ENCODE measurements around the gene EXOC6.
A peak's percentile ranks its signal among the peaks of the same experiment; 100 is the strongest.

The EXOC6 gene

DNA sequence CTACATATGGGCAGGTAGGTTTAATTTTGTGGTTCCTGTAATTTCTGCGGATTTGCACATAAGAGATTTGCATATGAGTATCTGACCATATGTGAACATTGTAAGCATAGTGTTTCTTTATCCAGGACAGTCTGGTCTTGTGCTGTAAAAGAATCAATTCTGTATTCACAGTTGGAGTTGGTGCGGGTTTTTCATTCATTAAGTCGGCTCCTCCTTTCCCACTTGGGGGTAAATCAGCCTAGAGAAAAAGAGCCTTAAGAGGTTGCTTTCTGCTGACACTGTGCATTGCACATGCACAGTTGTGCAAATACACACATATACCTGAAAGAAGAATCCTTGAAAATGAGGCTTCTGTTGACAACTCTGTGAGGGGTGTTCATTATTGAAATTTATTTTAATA is 206.2 kb downstream of the EXOC6 start:
- no peak overlapping the region for H3K4me3 ChIP-seq (ENCODE audit: control insufficient read depth, low read depth, low read length)
- no peak for DNase-seq (ENCODE audit: low read depth)
- TF ChIP-seq, protein P1, sequence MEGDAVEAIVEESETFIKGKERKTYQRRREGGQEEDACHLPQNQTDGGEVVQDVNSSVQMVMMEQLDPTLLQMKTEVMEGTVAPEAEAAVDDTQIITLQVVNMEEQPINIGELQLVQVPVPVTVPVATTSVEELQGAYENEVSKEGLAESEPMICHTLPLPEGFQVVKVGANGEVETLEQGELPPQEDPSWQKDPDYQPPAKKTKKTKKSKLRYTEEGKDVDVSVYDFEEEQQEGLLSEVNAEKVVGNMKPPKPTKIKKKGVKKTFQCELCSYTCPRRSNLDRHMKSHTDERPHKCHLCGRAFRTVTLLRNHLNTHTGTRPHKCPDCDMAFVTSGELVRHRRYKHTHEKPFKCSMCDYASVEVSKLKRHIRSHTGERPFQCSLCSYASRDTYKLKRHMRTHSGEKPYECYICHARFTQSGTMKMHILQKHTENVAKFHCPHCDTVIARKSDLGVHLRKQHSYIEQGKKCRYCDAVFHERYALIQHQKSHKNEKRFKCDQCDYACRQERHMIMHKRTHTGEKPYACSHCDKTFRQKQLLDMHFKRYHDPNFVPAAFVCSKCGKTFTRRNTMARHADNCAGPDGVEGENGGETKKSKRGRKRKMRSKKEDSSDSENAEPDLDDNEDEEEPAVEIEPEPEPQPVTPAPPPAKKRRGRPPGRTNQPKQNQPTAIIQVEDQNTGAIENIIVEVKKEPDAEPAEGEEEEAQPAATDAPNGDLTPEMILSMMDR (IDR thresholded peaks at IDR 0.05; ENCODE audit: control insufficient read depth, insufficient read depth, low read depth, low read length, missing control alignments) = no peak

- no peak for DNase-seq (ENCODE audit: low read depth)
- TF ChIP-seq, protein P1 (IDR thresholded peaks at IDR 0.05; ENCODE audit: control insufficient read depth, insufficient read depth, low read depth, low read length, missing control alignments) = no peak
- H3K4me3 ChIP-seq (ENCODE audit: control insufficient read depth, low read depth, low read length) = no peak overlapping the region
Measured at GRCh38 chr10:93058139-93058538, 209.8 kb downstream of the EXOC6 start.

DNA sequence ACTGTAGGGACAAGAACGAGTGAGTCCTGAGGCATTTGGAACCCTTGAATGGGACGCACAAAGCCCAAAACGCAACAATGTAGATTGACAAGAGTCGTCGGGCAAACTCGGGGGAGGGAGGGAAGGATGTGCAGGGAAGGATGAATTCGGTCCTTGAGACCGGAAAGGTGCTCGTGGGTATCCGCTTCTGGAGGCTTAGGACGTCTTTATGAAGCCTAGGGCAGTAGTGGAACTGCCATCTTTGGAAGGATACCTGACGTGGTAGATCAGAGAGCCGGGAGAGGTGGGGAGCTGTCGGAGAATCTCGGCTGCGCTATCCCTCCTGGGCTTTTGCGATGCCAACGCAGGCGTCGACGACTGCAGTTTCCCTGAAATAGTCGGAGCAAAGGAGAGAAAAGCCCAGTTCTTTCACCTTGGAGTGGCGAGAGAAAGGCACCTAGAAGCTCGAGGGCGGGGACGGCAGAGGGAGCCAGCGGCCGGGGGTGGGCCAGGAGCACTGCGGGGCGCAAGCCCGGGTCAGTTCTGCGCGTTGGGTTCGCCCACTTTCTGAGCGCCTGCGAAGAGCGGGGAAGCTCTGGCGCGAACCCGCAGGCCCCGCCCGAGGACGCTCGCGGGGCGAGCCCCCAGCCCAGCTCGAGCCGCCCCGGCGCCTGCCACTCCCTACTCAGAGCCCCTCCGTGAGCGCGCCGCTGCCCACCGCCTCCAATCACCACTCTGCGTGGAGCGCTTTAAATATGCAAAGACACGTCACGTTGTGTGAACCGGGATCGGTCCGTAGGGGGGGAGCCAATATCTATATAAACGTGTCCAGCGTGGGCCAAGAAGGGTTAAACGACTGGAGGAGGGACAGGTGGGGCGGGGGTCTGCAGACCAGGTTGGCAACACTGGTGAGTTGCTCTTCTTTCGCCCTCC is 211.9 kb downstream of the EXOC6 start, which contains the start of gene CYP26C1:
TSS of gene CYP26C1 (plus strand) at position 824 of the 912 bp plus-strand sequence. CDS start 466 bp downstream, outside the sequence.
- no peak within 1 kb of the TSS for H3K4me3 ChIP-seq (ENCODE audit: control insufficient read depth, low read depth, low read length)
- DNase-seq (ENCODE audit: low read depth) = no peak
- TF ChIP-seq, protein P1 (IDR thresholded peaks at IDR 0.05; ENCODE audit: control insufficient read depth, insufficient read depth, low read depth, low read length, missing control alignments) = no peak

DNA sequence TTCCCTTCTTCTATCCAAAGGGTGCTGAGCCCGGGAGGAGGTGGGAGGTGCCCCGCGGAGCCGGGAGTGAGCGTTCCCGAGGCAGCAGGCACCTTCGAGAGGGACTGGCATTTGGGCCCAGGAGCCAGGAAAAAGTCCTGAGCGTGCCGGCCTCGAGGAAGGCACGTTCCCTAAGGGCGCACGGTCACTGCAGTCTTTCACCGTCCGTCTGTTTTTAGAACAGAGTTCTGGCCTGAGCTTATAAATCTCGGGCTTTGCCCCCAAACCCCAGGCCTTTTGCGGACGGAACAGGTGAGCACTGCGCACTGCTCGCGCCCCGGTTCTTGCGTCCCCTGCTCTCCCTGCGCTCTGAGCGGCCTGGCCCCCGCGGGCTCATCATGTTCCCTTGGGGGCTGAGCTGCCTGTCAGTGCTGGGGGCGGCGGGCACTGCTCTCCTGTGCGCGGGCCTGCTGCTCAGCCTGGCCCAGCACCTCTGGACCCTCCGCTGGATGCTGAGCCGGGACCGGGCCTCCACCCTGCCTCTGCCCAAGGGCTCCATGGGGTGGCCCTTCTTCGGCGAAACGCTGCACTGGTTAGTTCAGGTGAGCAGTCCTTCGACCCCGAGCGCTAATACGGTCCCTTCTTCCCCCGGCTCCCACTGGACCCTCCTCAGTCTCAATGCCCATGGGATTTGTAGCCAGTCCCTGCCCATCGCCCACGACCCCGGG is 212.7 kb downstream of the EXOC6 start:
- no peak overlapping the region for H3K4me3 ChIP-seq (ENCODE audit: control insufficient read depth, low read depth, low read length)

DNA sequence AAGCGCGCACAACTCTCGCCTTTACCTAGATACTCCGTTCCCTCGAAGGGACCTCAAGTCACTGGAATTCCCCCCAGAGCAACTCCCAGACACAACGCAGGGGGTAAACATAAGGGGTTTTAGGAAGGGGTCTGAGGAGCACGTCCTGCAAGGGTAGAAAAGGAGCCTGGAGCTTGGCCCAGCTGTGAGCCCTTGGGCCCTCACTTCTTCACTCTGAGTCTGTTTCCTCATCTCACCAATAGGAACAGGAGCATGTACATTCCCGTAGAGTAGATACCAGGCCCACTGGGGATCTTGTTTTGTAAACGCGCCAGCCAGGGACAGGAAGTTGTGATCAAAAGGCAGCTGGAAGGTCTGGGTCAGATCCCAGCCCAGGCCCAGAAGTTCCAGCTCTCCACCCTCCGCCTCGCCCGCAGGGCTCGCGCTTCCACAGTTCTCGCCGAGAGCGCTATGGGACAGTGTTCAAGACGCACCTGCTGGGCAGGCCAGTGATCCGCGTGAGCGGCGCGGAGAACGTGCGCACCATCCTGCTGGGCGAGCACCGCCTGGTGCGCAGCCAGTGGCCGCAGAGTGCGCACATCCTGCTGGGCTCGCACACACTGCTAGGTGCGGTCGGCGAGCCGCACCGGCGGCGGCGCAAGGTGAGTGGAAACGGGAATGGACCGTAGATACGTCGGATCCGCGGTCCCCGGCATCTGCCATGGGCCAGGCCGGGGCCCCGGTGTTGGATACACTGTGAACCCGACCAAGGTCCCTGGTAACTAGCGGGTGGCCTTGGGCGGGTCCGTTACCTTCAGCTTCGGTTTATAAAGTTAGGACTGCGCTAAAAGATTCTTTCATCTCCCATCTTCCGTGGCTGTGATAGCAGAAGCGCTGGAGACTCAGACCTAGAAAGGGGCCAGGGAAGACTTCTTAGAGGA is 213.5 kb downstream of the EXOC6 start:
- TF ChIP-seq, protein P1 (IDR thresholded peaks at IDR 0.05; ENCODE audit: control insufficient read depth, insufficient read depth, low read depth, low read length, missing control alignments) = peak; percentile 7
- DNase-seq (ENCODE audit: low read depth) = no peak
- peak overlapping the region; percentile 41 for H3K4me3 ChIP-seq (ENCODE audit: control insufficient read depth, low read depth, low read length)

More for the DNA sequence above, 212.7 kb downstream of the EXOC6 start:
- no peak for DNase-seq (ENCODE audit: low read depth)
- TF ChIP-seq, protein P1 (IDR thresholded peaks at IDR 0.05; ENCODE audit: control insufficient read depth, insufficient read depth, low read depth, low read length, missing control alignments) = no peak

Data from AG09309 (cell line).